Thymus (tissue), 11 donors: ENCODE results near the gene ADAMTS17. TPM values are rescaled to one million over a fixed set of nuclear protein-coding genes. Genes with fewer than 3 reads are reported as not detected.

Source experiments
- DNase-seq, 9 donors: peaks; one replicate each; pipeline ENCODE4 v3.0.0-alpha.2; 2013; ENCODE audit warnings: low spot score in 9 of 9, low read depth in 6 of 9, missing footprints in 1 of 9
- H3K27ac ChIP-seq, 2 donors: one replicate each; pipeline ENCODE4 v1.5.1; 2013; ENCODE audit warnings: control low read depth in 1 of 2, low read depth in 1 of 2, low read length in 1 of 2, mild to moderate bottlenecking in 1 of 2, moderate library complexity in 1 of 2
- H3K27me3 ChIP-seq, 2 donors: one replicate each; pipeline ENCODE4 v1.5.1; 2013; ENCODE audit warnings: low read length in 1 of 2; ENCODE audit not compliant: control insufficient read depth in 2 of 2, insufficient read depth in 1 of 2
- H3K36me3 ChIP-seq, 2 donors: one replicate each; pipeline ENCODE4 v1.5.1; 2013; ENCODE audit warnings: low read length in 1 of 2, mild to moderate bottlenecking in 1 of 2, moderate library complexity in 1 of 2; ENCODE audit not compliant: control insufficient read depth in 2 of 2, insufficient read depth in 2 of 2
- H3K4me1 ChIP-seq, 2 donors: one replicate each; pipeline ENCODE4 v1.5.1; 2013; ENCODE audit warnings: low read length in 2 of 2; ENCODE audit not compliant: control insufficient read depth in 2 of 2, insufficient read depth in 2 of 2
- H3K4me3 ChIP-seq, 2 donors: one replicate each; pipeline ENCODE4 v1.5.1; 2013; ENCODE audit warnings: low read length in 2 of 2, control low read depth in 1 of 2, mild to moderate bottlenecking in 1 of 2
- H3K9me3 ChIP-seq, 2 donors: one replicate each; pipeline ENCODE4 v1.5.1; 2013; ENCODE audit warnings: low read length in 1 of 2, mild to moderate bottlenecking in 1 of 2; ENCODE audit not compliant: control insufficient read depth in 2 of 2, insufficient read depth in 1 of 2
- WGBS: extraction: QIAGEN DNeasy Blood & Tissue Kit; methylation state at CpG from one replicate; pipeline ENCODE4 v1.1.7; 2013; 5-methylcytosine and 5-hydroxymethylcytosine counted together
- polyA plus RNA-seq: library from polyadenylated mRNA; stranded (reverse); fragments of 200-250 nt; gene quantifications from one replicate; pipeline ENCODE4 v1.2.3, GENCODE V29; 2013
- total RNA-seq: library from RNA; stranded (reverse); fragments of 120-200 nt; gene quantifications from one replicate; pipeline ENCODE4 v1.2.4, GENCODE V29; 2013
- donor health status: healthy.

Gene ADAMTS17
- total and polyA plus RNA-seq, 2 donors = 5.6 to 10.4 TPM

- DNase-seq = no peak
- no peaks in the 10 kb centered on the region for H3K4me1 ChIP-seq
- H3K27me3 ChIP-seq = peaks cover 0 to 4% of the 10 kb centered on the region in 2 donors
- H3K9me3 ChIP-seq = no peaks in the 10 kb centered on the region
- H3K4me3 ChIP-seq = no peak overlapping the region
- peaks cover 0 to 5% of the 10 kb centered on the region in 2 donors for H3K36me3 ChIP-seq
- WGBS = 97% methylated on average over 15 of the region's 15 CpGs
- H3K27ac ChIP-seq = no peak overlapping the region
These were observed 232.9 kb downstream of the ADAMTS17 start for GRCh38 chr15:100108846-100109245.

GRCh38 chr15:100108346-100108745 lies 233.4 kb downstream of the ADAMTS17 start:
- H3K27ac ChIP-seq = no peak overlapping the region
- 98% methylated on average over 8 of the region's 8 CpGs for WGBS
- H3K9me3 ChIP-seq = no peaks in the 10 kb centered on the region
- H3K36me3 ChIP-seq = peaks cover 0 to 5% of the 10 kb centered on the region in 2 donors
- no peak for DNase-seq
- H3K4me1 ChIP-seq = no peaks in the 10 kb centered on the region
- H3K4me3 ChIP-seq = no peak overlapping the region
- H3K27me3 ChIP-seq = no peaks in the 10 kb centered on the region

- Histone ChIP-seq H3K4me1 (no peaks in the 10 kb centered on the region), H3K4me3 (no peak overlapping the region), H3K36me3 (peaks cover 0 to 5% of the 10 kb centered on the region in 2 donors), H3K27me3 (no peaks in the 10 kb centered on the region), H3K9me3 (no peaks in the 10 kb centered on the region), H3K27ac (no peak overlapping the region)
- WGBS = 95% methylated on average over 11 of the region's 11 CpGs
- no peak for DNase-seq
These were observed 234.1 kb downstream of the ADAMTS17 start for GRCh38 chr15:100107606-100108225.

- no peak overlapping the region for H3K4me3 ChIP-seq
- DNase-seq = no peak
- H3K36me3 ChIP-seq = peaks cover 0 to 5% of the 10 kb centered on the region in 2 donors
- WGBS = 97% methylated on average over 8 of the region's 8 CpGs
- no peaks in the 10 kb centered on the region for H3K4me1 ChIP-seq
- no peaks in the 10 kb centered on the region for H3K9me3 ChIP-seq
- no peak overlapping the region for H3K27ac ChIP-seq
- no peaks in the 10 kb centered on the region for H3K27me3 ChIP-seq
These were observed 234.6 kb downstream of the ADAMTS17 start for GRCh38 chr15:100107151-100107550.

GRCh38 chr15:100106732-100107131 lies 235.0 kb downstream of the ADAMTS17 start:
- Histone ChIP-seq H3K27me3 (no peaks in the 10 kb centered on the region), H3K27ac (no peak overlapping the region), H3K9me3 (no peaks in the 10 kb centered on the region), H3K4me1 (no peaks in the 10 kb centered on the region), H3K36me3 (peaks cover 0 to 5% of the 10 kb centered on the region in 2 donors), H3K4me3 (no peak overlapping the region)
- no peak for DNase-seq
- WGBS = 96% methylated on average over 8 of the region's 8 CpGs

- H3K27ac ChIP-seq = no peak overlapping the region
- no peak for DNase-seq
- no peaks in the 10 kb centered on the region for H3K9me3 ChIP-seq
- WGBS = 92% methylated on average over 6 of the region's 6 CpGs
- no peaks in the 10 kb centered on the region for H3K36me3 ChIP-seq
- H3K4me3 ChIP-seq = no peak overlapping the region
- no peaks in the 10 kb centered on the region for H3K27me3 ChIP-seq
- H3K4me1 ChIP-seq = no peaks in the 10 kb centered on the region
These were observed 236.7 kb downstream of the ADAMTS17 start for GRCh38 chr15:100105101-100105500.

GRCh38 chr15:100104245-100104644 lies 237.5 kb downstream of the ADAMTS17 start:
- Histone ChIP-seq H3K27ac (no peak overlapping the region), H3K27me3 (no peaks in the 10 kb centered on the region), H3K9me3 (no peaks in the 10 kb centered on the region), H3K4me1 (no peaks in the 10 kb centered on the region), H3K36me3 (no peaks in the 10 kb centered on the region), H3K4me3 (no peak overlapping the region)
- WGBS = 73% methylated on average over 3 of the region's 3 CpGs
- DNase-seq = no peak

DNA sequence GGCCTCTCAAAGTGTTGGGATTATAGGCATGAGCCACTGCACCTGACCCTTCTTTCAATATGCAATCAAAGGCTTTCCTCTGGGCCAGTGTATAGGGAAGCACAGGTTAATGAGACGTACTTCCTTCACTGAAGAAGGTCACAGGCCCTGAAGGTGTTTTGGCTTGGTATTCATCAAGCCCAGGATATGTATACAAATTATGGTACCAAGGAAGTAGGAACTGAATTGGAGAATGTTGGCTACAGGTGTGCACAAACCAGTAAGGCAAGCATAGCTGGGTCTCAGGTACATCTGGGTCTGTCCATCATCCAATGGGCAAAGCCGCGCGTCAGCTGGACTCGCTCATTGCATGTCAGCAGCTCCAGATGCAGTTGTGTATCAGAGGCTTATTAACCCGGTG lies 237.9 kb downstream of the ADAMTS17 start:
- no peak overlapping the region for H3K4me3 ChIP-seq
- no peak for DNase-seq
- WGBS = 96% methylated on average over 6 of the region's 6 CpGs
- H3K9me3 ChIP-seq = no peaks in the 10 kb centered on the region
- H3K4me1 ChIP-seq = no peaks in the 10 kb centered on the region
- H3K27ac ChIP-seq = no peak overlapping the region
- no peaks in the 10 kb centered on the region for H3K27me3 ChIP-seq
- no peaks in the 10 kb centered on the region for H3K36me3 ChIP-seq

DNA sequence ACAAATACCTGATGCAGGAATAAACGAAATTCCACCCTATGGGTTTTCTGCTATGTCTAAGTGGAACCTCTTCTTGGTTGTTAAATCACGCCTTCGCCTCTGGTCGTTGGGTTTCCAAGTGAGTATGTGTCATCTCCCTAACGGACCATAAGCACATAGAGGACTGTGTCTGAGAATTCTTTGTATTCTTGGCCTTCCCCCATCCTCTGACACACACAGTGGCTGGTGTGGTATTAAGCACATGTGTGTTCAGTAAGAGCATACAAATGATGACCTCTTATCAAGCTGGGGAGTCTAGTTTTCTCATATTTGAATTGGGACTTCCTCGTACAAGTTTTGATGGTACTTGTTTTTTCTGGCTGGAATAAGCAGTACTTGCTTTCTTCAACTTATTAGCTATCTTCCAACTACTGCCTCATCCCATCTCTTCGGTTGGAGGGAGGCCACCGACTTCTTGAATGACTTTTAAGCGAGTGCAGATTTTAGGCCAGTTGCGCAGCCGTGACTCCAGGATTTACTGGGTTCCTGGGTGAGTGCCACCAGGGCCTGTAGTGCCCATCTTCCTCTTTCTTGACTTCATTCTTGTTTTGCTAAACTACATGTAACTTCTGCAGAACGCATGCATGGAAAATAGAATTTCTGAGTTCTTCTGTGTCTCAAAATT lies 240.2 kb downstream of the ADAMTS17 start:
- no peak overlapping the region for H3K27ac ChIP-seq
- 90% methylated on average over 12 of the region's 12 CpGs for WGBS
- DNase-seq = no peak

More for the DNA sequence above, 240.2 kb downstream of the ADAMTS17 start:
- Histone ChIP-seq H3K36me3 (no peaks in the 10 kb centered on the region), H3K9me3 (no peaks in the 10 kb centered on the region), H3K4me3 (no peak overlapping the region), H3K27me3 (no peaks in the 10 kb centered on the region), H3K4me1 (no peaks in the 10 kb centered on the region)
